ENCODE data around the gene LYG2.
"Not testable (repeated sequence)": the region's sequence is repeated elsewhere in the genome, so short reads cannot be mapped to it uniquely, and the experiment has no call there.

Gene LYG2

GRCh38 chr2:99205491-99205890 is 50.0 kb downstream of the LYG2 start:
- in situ Hi-C loops (cut with MboI; ENCODE audit: low pct_unique_long_range_greater_than_20kb, low sequenced_read_pairs, unreplicated experiment): no loop called here
- no peak for DNase-seq (ENCODE audit: low spot score)
- TF ChIP-seq CTCF (IDR thresholded peaks at IDR 0.05; ENCODE audit: extremely low read depth, insufficient read depth, missing control alignments): no peak

- no peak for TF ChIP-seq CTCF (IDR thresholded peaks at IDR 0.05; ENCODE audit: extremely low read depth, insufficient read depth, missing control alignments)
- no peak for DNase-seq (ENCODE audit: low spot score)
- in situ Hi-C loops (cut with MboI; ENCODE audit: low pct_unique_long_range_greater_than_20kb, low sequenced_read_pairs, unreplicated experiment): no loop called here
These were observed 53.3 kb downstream of the LYG2 start for GRCh38 chr2:99201959-99202678.

- DNase-seq (ENCODE audit: low spot score): no peak
- no peak for TF ChIP-seq CTCF (IDR thresholded peaks at IDR 0.05; ENCODE audit: extremely low read depth, insufficient read depth, missing control alignments)
- in situ Hi-C loops (cut with MboI; ENCODE audit: low pct_unique_long_range_greater_than_20kb, low sequenced_read_pairs, unreplicated experiment): no loop called here
These were observed 55.2 kb downstream of the LYG2 start for GRCh38 chr2:99200076-99200800.

- in situ Hi-C loops (cut with MboI; ENCODE audit: low pct_unique_long_range_greater_than_20kb, low sequenced_read_pairs, unreplicated experiment): loop anchor here (25.0 kb wide), 1 partner anchor 289 kb away; the partner anchor contains the start of gene REV1
- DNase-seq (ENCODE audit: low spot score): no peak
- TF ChIP-seq CTCF (IDR thresholded peaks at IDR 0.05; ENCODE audit: extremely low read depth, insufficient read depth, missing control alignments): no peak
These were observed 57.2 kb downstream of the LYG2 start for GRCh38 chr2:99198103-99198841.

- in situ Hi-C loops (cut with MboI; ENCODE audit: low pct_unique_long_range_greater_than_20kb, low sequenced_read_pairs, unreplicated experiment): loop anchor here (25.0 kb wide), 1 partner anchor 295 kb away; the partner anchor contains the start of gene REV1
- not testable (repeated sequence) for DNase-seq (ENCODE audit: low spot score)
These were observed 63.1 kb downstream of the LYG2 start for GRCh38 chr2:99192364-99192763.
